ENCODE data around the gene ERMAP. TPM values are rescaled to one million over a fixed set of nuclear protein-coding genes. Genes with fewer than 3 reads are reported as not detected.

The ERMAP gene
- total and polyA plus RNA-seq, 9 of the 15 experiments (the other 6 are each of a cell fraction or from before 2014, with no cell fraction given): 8.0 to 31.4 (median 22.5) TPM

DNA sequence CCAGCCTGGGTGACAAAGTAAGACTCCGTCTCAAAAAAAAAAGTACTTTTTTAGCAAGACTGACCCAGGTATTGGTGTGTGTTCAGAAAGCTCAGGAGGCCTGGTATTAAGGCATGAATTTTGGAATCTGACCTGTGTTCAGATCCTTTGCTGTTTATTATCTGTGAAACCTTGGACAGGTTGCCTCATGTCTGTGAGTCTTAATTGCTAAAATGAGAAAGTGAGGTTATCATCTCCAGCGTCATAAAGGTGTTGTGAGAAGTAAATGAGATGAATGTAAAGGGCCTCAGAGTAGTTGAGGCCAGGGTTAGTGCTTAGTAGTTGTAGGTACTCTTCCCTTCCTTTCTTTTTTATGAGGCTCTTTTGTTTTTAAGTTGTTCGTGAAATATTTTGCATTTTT, 47.1 kb upstream of the ERMAP start:
- intact Hi-C loops (cut with micrococcal nuclease) (loop anchor here (5.0 kb wide), 3 partner anchors 57 to 88 kb away; partner anchors contain the start of genes YBX1 and ZNF691), in situ Hi-C loops (cut with MboI) (no loop called here)
- CTCF ChIA-PET (ENCODE audit: low intra/inter-chr PET ratio): no interaction called here
- BruUV-seq (replicated peaks): no TSS peak
- Histone ChIP-seq H3K36me3 (ENCODE audit: control insufficient read depth, insufficient read depth, low read length) (peaks cover 41% of the 10 kb centered on the region), H3K4me1 (replicated peaks in 1 of 2; ENCODE audit: control insufficient read depth in 2 of 2, insufficient read depth in 2 of 2, low read length in 2 of 2) (peaks cover 8 to 20% of the 10 kb centered on the region in 2 experiments; a peak in 3 of 5 replicates), H3K4me3 (no peak overlapping the region), H3K79me2 (ENCODE audit: control insufficient read depth, insufficient read depth, low read length) (peaks cover 68% of the 10 kb centered on the region), H3K27ac (ENCODE audit: extremely low read depth, low read depth, low read length) (no peak overlapping the region), H3K9me1 (ENCODE audit: control insufficient read depth, insufficient read depth, low read length) (no peaks in the 10 kb centered on the region), H2AFZ (ENCODE audit: low read depth, low read length) (no peak overlapping the region), H3K9ac (ENCODE audit: insufficient read depth in 1 of 2, low read depth in 2 of 2, low read length in 2 of 2) (no peak overlapping the region), H3K27me3 (ENCODE audit: control insufficient read depth in 2 of 2, insufficient read depth in 2 of 2, low read length in 2 of 2) (no peaks in the 10 kb centered on the region), H3K9me3 (replicated peaks; ENCODE audit: control insufficient read depth, insufficient read depth, low read depth, low read length) (no peaks in the 10 kb centered on the region), H3K4me2 (ENCODE audit: insufficient read depth, low read length) (no peak overlapping the region), H4K20me1 (replicated peaks; ENCODE audit: control insufficient read depth, insufficient read depth, low read length) (peaks cover 10% of the 10 kb centered on the region)
- POLR2A ChIA-PET: no interaction called here
- ATAC-seq (no peak), FAIRE-seq (no peak), DNase-seq (ENCODE audit: extremely low read depth in 1 of 4, low spot score in 3 of 4) (no peak)
- TF ChIP-seq, protein P1, sequence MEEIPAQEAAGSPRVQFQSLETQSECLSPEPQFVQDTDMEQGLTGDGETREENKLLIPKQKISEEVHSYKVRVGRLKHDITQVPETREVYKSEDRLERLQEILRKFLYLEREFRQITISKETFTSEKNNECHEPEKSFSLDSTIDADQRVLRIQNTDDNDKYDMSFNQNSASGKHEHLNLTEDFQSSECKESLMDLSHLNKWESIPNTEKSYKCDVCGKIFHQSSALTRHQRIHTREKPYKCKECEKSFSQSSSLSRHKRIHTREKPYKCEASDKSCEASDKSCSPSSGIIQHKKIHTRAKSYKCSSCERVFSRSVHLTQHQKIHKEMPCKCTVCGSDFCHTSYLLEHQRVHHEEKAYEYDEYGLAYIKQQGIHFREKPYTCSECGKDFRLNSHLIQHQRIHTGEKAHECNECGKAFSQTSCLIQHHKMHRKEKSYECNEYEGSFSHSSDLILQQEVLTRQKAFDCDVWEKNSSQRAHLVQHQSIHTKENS (CRISPR knock-in tag; IDR thresholded peaks at IDR 0.05): no peak
- TF ChIP-seq PCBP2 (IDR thresholded peaks at IDR 0.05; ENCODE audit: low read depth, low read length, poor library complexity, severe bottlenecking) (no peak), ELF4 (CRISPR knock-in tag; IDR thresholded peaks at IDR 0.05) (no peak), AFF1 (IDR thresholded peaks at IDR 0.05; ENCODE audit: low read depth in 1 of 2, partially characterized antibody in 2 of 2) (no peak), HNRNPLL (IDR thresholded peaks at IDR 0.05; ENCODE audit: low read depth, low read length, poor library complexity, severe bottlenecking) (no peak), PHF21A (IDR thresholded peaks at IDR 0.05; ENCODE audit: borderline replicate concordance, low read depth) (no peak), YBX1 (IDR thresholded peaks at IDR 0.05) (no peak), CHD1 (IDR thresholded peaks at IDR 0.05; ENCODE audit: low read length) (no peak), ZFP1 (CRISPR knock-in tag; IDR thresholded peaks at IDR 0.05) (no peak), RBM17 (IDR thresholded peaks at IDR 0.05; ENCODE audit: borderline replicate concordance, low read depth, low read length) (no peak), ZFPM2 (CRISPR knock-in tag; IDR thresholded peaks at IDR 0.05) (no peak), CBFA2T2 (conservative IDR thresholded peaks at IDR 0.05) (no peak), E2F6 (IDR thresholded peaks at IDR 0.05; ENCODE audit: borderline replicate concordance in 1 of 2, extremely low read depth in 1 of 2, insufficient read depth in 1 of 2, insufficient read length in 1 of 2, low read depth in 1 of 2, low read length in 1 of 2, poor library complexity in 1 of 2, severe bottlenecking in 1 of 2) (no peak), ZNF76 (CRISPR knock-in tag; IDR thresholded peaks at IDR 0.05; ENCODE audit: borderline replicate concordance) (no peak), NBN (IDR thresholded peaks at IDR 0.05; ENCODE audit: low read depth) (no peak)
- WGBS (ENCODE audit: insufficient coverage, low coverage, missing lambda C conversion rate): 91% methylated on average over 3 of the region's 3 CpGs

All from K562 (cell line).